Muscle of back (tissue), 11 donors: ENCODE results near the gene CUBN. TPM values are rescaled to one million over a fixed set of nuclear protein-coding genes. Genes with fewer than 3 reads are reported as not detected.

Experiments used
- DNase-seq, 3 donors: peaks; one replicate each; pipeline versions ENCODE4 v3.0.0 to v3.0.0-alpha.2; 2013
- polyA plus RNA-seq, 10 donors: library from polyadenylated mRNA; unstranded; fragments of 120-200 nt; gene quantifications; one replicate each; pipeline ENCODE4 v1.2.1, GENCODE V29; 2013; ENCODE audit not compliant: insufficient read length in 10 of 10

CUBN gene
- polyA plus RNA-seq, 10 donors, result 1.7 to 7.2 (median 3.2) TPM

DNA sequence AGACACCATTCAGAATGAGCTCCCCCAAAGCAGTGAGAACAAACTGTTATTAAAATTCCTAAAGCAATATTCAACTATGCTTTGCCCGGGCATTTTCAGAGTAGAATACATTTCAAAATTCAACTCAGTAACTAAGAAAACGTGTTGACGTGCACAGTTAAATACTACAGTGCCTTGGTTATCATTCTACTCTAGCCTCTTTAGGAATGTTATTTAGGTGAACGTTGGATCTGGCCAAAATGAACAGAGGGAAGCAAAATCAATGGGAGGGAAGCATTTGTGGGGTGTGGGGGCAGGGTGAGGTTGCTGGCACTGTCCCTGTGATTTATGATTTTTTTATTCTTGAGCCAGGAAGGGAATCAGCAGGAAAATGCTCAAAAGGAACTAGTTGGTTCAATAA lies 339.8 kb downstream of the CUBN start:
- DNase-seq, result no peak

DNA sequence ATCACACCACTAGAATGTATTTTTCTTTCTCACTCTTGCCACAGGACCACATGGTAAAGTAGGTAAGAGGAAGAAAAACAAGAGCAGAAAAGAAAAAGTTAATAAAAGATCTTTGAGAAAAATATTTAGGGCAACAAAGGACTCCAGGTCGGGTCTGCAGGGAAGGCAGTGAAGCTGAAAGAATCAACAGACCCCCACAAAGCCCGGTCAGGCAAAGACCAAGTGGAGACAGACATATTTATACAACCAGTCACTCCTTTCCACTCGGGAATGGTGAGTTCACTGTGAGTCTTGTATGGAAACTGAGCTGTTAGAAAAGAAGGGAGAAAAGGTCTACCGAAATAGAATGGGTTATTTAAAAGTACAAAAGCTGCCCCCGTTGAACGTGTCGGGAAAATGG lies 340.4 kb downstream of the CUBN start:
- DNase-seq, result no peak

DNA sequence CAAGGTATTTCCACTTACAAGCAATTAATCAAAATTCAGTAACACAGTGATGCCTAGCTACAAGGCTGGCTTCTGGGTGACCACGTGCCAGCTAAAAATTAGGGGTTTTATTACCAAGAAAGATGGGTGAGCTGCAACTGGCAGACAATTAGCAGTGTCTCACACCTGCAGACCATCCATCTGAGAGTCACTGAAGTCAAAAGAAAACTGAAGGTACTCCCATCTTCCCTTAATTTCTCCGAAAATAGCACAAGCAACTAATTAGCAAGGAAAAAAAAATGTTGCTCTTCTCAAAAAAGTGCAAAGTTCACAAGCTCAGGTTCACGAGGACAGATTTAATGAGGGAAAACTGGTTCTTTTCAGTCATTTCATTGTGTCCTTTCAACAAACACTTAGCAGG lies 340.8 kb downstream of the CUBN start:
- no peak for DNase-seq

DNA sequence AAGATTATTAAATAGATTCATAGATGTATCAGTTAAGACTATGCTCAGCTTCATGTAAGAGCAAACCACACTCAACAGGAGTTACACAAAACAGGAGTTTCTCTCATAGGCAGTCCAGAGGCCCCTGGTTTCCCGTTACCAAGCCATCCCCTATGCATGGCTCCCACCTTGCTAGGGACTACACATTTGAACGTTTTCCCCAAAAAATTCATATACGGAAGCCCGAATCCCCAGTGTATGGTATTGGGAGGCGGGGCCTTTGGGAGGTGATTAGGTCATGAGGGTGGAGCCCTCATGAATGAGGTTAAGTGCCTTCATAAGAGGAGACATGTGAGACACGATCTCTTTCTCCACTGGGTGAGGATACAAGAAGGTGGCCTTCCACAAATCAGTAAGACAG lies 341.5 kb downstream of the CUBN start:
- no peak for DNase-seq

DNA sequence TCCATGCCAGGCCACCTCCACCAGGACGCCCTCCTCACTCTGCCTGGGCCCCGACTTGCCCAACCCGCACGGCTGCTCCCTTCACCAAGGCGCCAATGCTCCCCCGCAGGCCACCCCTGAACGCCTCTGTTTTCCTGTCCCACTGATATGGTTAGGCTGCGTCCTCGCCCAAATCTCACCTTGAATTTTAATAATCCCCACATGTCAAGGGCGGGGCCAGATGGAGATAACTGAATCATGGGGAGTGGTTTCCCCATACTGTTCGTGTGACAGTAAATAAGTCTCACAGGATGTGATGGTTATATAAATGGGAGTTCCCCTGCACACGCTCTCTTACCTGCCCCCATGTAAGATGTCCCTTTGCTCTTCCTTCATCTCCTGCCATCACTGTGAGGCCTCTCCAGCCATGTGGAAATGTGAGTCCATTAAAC lies 342.2 kb downstream of the CUBN start:
- no peak for DNase-seq

DNA sequence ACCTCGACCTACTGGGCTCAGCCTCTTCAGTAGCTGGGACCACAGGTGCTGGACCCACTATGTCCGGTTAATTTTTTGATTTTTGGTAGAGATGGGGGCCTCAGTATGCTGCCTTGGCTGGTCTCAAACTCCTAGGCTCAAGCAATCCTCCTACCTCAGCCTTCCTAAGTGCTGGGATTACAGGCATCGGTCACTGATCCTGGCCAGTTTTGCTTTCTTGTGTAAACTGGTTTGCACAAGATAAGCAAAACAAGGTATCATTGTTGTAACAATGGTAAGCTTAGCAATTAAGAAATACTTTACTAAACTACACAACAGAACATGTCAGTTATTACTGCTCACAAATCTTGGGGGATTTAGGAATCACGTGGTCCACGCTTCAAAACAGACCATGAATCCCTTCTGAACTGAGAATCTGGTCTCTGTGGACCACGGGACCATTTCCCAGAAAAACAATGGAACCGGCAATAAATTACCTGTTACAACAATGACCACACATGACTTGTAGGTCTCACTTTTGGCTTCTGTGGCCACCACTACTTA lies 349.2 kb downstream of the CUBN start:
- DNase-seq, result no peak

DNA sequence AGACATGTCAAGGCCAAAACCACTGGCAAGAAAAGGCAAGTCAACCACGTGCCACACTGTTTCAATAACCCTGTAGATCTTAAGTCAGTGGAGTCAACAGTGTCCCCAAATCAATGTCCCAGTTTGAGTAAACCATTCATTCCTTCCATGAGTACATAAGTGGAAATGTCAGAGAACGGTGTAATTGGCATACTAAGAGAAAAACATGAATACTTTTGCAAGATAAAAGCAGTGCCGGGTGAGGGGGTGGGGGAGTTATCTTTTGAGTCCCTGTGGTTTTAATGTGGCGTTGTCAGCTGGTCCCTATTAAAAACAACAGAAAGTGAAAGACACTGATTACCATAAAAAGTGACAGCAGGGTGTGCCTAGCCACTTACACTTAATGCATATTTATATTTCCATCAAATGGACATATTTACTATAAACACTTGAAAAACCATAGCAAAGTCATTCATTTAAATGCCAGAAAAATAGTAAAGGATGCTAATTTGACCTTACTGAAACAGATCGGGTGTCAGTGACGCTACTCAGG lies 350.2 kb downstream of the CUBN start:
- DNase-seq, result no peak

DNA sequence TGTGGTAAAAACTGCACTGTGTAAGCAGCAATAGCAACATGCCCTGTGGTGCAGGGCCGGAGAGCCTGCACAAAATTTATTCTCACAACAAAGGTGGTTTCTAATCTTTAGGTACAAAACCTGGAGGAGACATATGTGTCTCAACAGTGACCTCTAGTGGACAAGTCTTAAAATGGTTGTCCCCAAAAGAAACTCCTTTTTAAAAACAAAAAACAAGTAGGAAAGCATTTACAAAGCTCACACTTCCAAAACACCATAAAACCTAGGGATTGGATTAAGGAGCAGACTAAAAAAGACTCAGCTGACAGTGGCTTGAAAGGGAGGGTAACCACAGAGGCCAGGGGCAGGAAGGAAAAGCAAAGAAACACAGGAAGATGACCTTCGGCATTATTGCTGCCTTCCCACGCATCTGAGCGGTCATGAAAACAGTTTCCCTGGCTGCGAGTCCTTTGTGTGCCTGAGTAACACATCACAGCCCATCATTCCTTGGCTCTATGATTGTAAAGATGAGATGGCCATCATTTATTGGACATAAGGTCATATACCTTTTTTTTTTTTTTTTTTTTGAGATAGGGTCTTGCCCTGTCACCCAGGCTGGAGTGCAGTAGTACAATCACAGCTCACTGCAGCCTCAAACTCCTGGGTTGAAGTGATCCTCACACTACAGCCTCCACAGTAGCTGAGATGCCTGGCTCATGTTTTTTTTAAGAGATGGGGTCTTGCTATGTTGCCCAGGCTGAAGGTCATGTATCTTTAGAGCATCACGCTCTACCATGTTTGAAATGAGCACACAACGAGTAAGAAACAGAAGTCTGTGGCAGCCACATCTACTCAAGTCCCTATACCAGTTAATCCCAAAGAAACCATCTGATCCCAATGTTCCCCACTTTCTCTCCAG lies 351.9 kb downstream of the CUBN start:
- peak; percentile 35 to 68 (median 49) for DNase-seq

DNA sequence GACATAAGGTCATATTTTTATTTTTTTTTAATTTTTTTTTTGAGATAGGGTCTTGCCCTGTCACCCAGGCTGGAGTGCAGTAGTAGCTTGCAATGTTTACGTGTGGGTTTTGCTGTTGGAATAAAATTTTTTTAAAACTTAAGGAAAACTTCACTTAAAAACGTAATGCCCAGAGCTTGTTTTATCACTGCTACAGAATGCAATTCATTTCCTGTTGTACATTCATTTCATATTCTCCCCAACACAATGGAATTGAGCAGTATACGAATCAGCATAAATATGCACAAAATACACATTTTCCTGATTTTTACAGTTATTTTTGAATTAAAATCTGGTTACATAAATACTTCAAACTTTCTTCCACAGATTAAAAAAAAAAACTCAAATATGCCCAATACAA lies 352.7 kb downstream of the CUBN start:
- no peak for DNase-seq

Other genes starting within 250 kb of the CUBN start
- gene TRDMT1, start 71.9 kb upstream of the CUBN start, polyA plus RNA-seq, result 10 to 100 TPM in 4 of 10 donors, 1 to 10 TPM in 6; 6.5 to 11.3 (median 8.9) TPM
- 1,000 to 10,000 TPM; 1,996 to 4,032 (median 2,773) TPM for gene VIM, start 98.4 kb upstream of the CUBN start, polyA plus RNA-seq